HEK293 (cell line): ENCODE measurements around the gene DLG2.

ENCODE experiments used
- MEIS1 ChIP-seq: sonication (generic); formaldehyde crosslinking; IDR thresholded peaks from 2 replicates; pipeline ENCODE4 v1.8.1; 2022; ENCODE audit warnings: missing genetic modification reagents, mild to moderate bottlenecking, borderline replicate concordance
- SCRT1 ChIP-seq: fragments of 450-650 bp; formaldehyde crosslinking; IDR thresholded peaks from 2 replicates; pipeline ENCODE4 v1.5.1; 2016; ENCODE audit warnings: missing biosample characterization, missing genetic modification characterization, borderline replicate concordance
- ZNF2 ChIP-seq: fragments of 450-650 bp; formaldehyde crosslinking; IDR thresholded peaks from 2 replicates; pipeline ENCODE4 v1.5.1; 2016; ENCODE audit warnings: missing biosample characterization, missing genetic modification characterization
- ZNF416 ChIP-seq: fragments of 450-650 bp; formaldehyde crosslinking; IDR thresholded peaks from 2 replicates; pipeline ENCODE4 v1.5.1; 2016; ENCODE audit warnings: missing biosample characterization, missing genetic modification characterization

- TF ChIP-seq SCRT1 (tag by site-specific recombination) = no peak
- TF ChIP-seq ZNF2 (tag by site-specific recombination) = no peak
- no peak for TF ChIP-seq ZNF416 (tag by site-specific recombination)
- no peak for TF ChIP-seq MEIS1 (CRISPR knock-in tag)
Observed at GRCh38 chr11:83813296-83813695, 1813.8 kb downstream of the DLG2 start.
